Activated T-cell treated with anti-CD3 and anti-CD28 coated beads, Interleukin-2, amount 50 U/mL, for 1 hour (primary cell): ENCODE measurements around the gene TEX38.
"Not testable (repeated sequence)": the region's sequence is repeated elsewhere in the genome, so short reads cannot be mapped to it uniquely, and the experiment has no call there.

Experiments
- DNase-seq: peaks from one replicate; pipeline ENCODE4 v3.0.0-alpha.2; 2020

The TEX38 gene

GRCh38 chr1:46689897-46690296 is 18.2 kb downstream of the TEX38 start:
- DNase-seq = no peak

- DNase-seq = no peak
These were observed 19.3 kb downstream of the TEX38 start for GRCh38 chr1:46690931-46691421.

- no peak for DNase-seq
These were observed 20.5 kb downstream of the TEX38 start for GRCh38 chr1:46691997-46692790.

GRCh38 chr1:46692811-46693770 is 21.4 kb downstream of the TEX38 start:
- no peak for DNase-seq

GRCh38 chr1:46694676-46695075 is 23.0 kb downstream of the TEX38 start:
- DNase-seq = not testable (repeated sequence)

- no peak for DNase-seq
These were observed 25.4 kb downstream of the TEX38 start for GRCh38 chr1:46697053-46697452.

- no peak for DNase-seq
These were observed 28.0 kb downstream of the TEX38 start for GRCh38 chr1:46699666-46700065.

GRCh38 chr1:46703927-46704641 is 32.4 kb downstream of the TEX38 start:
- DNase-seq = no peak

- DNase-seq = no peak
These were observed 33.8 kb downstream of the TEX38 start for GRCh38 chr1:46705408-46705807.

GRCh38 chr1:46708121-46708520 is 36.5 kb downstream of the TEX38 start:
- DNase-seq = no peak

GRCh38 chr1:46714976-46715375 is 43.3 kb downstream of the TEX38 start:
- no peak for DNase-seq

GRCh38 chr1:46717654-46718053 is 46.0 kb downstream of the TEX38 start:
- no peak for DNase-seq

GRCh38 chr1:46718340-46718726 is 46.7 kb downstream of the TEX38 start:
- no peak for DNase-seq

GRCh38 chr1:46718727-46719622 is 47.3 kb downstream of the TEX38 start, which contains the start of gene EFCAB14:
Gene EFCAB14 (minus strand): TSS chr1:46719114. CDS start chr1:46718087, 1,027 bp downstream.
- peak; percentile 100 for DNase-seq

- no peak for DNase-seq
These were observed 48.0 kb downstream of the TEX38 start for GRCh38 chr1:46719689-46720088.

- DNase-seq = not testable (repeated sequence)
These were observed 48.7 kb downstream of the TEX38 start for GRCh38 chr1:46720319-46720718.

GRCh38 chr1:46721204-46721603 is 49.5 kb downstream of the TEX38 start:
- DNase-seq = no peak

GRCh38 chr1:46721686-46722205 is 50.1 kb downstream of the TEX38 start:
- no peak for DNase-seq
